Gastrocnemius medialis (tissue), 4 donors: ENCODE data around the gene CPNE2. TPM values are rescaled to one million over a fixed set of nuclear protein-coding genes. Genes with fewer than 3 reads are reported as not detected.

Experiments
- ATAC-seq, 2 donors: fragments of 150-250 bp; one replicate each; pipeline ENCODE4 v1.9.1; 2016
- DNase-seq, 2 donors: peaks; one replicate each; pipeline ENCODE4 v3.0.0-alpha.2; 2019
- H3K27ac ChIP-seq, 4 donors: fragments of 200-600 bp; sonication (generic); 1 replicate in 1 of 4; 2 replicates in 3 of 4; pipeline ENCODE4 v1.5.1; 2016 to 2018; ENCODE audit warnings: mild to moderate bottlenecking in 2 of 4, moderate library complexity in 1 of 4
- H3K27me3 ChIP-seq, 3 donors: fragments of 200-600 bp; sonication (generic) in 2 of 3; 1 replicate in 1 of 3; 2 replicates in 2 of 3; pipeline versions ENCODE4 v1.5.1 to v1.6.0; 2016 to 2019; ENCODE audit warnings: mild to moderate bottlenecking in 1 of 3, moderate library complexity in 1 of 3
- H3K36me3 ChIP-seq, 2 donors: fragments of 200-600 bp; sonication (generic) in 1 of 2; one replicate each; pipeline ENCODE4 v1.5.1; 2017 to 2018
- H3K4me1 ChIP-seq, 2 donors: fragments of 200-600 bp; sonication (generic) in 1 of 2; one replicate each; pipeline ENCODE4 v1.5.1; 2016 to 2017; ENCODE audit warnings: mild to moderate bottlenecking in 2 of 2
- H3K4me3 ChIP-seq, 4 donors: fragments of 200-600 bp; sonication (generic) in 3 of 4; 1 replicate in 1 of 4; 2 replicates in 3 of 4; pipeline ENCODE4 v1.5.1; 2016 to 2019; ENCODE audit warnings: mild to moderate bottlenecking in 2 of 4
- H3K9me3 ChIP-seq, 3 donors: fragments of 200-600 bp; sonication (generic) in 2 of 3; 1 replicate in 1 of 3; 2 replicates in 2 of 3; pipeline ENCODE4 v1.5.1; 2016 to 2019
- POLR2A ChIP-seq, 2 donors: fragments of 450-650 bp; IDR thresholded peaks; one replicate each; pipeline ENCODE4 v1.6.1; 2017; ENCODE audit warnings: antibody characterized with exemption in 2 of 2, mild to moderate bottlenecking in 2 of 2, moderate library complexity in 2 of 2
- in situ Hi-C, 4 donors: fragments of 200-750 bp; cut with MboI; loops; one replicate each; pipeline versions ENCODE4 v1.15.0 to v1.8.0; 2017; ENCODE audit warnings: low sequenced_read_pairs in 4 of 4
- intact Hi-C: fragments of 100-400 bp; cut with DNase I; formaldehyde crosslinking; loops from one replicate; pipeline ENCODE4 v1.15.1; 2023; ENCODE audit warnings: low total_unique reads
- total RNA-seq, 4 donors: library from RNA; depleted of rRNA; stranded (reverse); fragments of >200 nt; gene quantifications; one replicate each; pipeline versions ENCODE4 v1.1.0 to v1.2.3, GENCODE V29; 2016
- TF ChIP-seq, protein P1 (sequence below), 5 experiments: fragments of 450-650 bp in 3 of 5; fragments of 200-600 bp in 2 of 5; sonication (generic) in 2 of 5; IDR thresholded peaks in 4 of 5; conservative IDR thresholded peaks in 1 of 5; 1 replicate in 4 of 5; 2 replicates in 1 of 5; pipeline ENCODE4 v1.5.1; 2016 to 2019; ENCODE audit warnings: antibody characterized with exemption in 5 of 5, mild to moderate bottlenecking in 3 of 5, moderate library complexity in 3 of 5

Gene CPNE2
- total RNA-seq, 4 donors from 2014 or later, result 11.7 to 20.0 (median 17.2) TPM

DNA sequence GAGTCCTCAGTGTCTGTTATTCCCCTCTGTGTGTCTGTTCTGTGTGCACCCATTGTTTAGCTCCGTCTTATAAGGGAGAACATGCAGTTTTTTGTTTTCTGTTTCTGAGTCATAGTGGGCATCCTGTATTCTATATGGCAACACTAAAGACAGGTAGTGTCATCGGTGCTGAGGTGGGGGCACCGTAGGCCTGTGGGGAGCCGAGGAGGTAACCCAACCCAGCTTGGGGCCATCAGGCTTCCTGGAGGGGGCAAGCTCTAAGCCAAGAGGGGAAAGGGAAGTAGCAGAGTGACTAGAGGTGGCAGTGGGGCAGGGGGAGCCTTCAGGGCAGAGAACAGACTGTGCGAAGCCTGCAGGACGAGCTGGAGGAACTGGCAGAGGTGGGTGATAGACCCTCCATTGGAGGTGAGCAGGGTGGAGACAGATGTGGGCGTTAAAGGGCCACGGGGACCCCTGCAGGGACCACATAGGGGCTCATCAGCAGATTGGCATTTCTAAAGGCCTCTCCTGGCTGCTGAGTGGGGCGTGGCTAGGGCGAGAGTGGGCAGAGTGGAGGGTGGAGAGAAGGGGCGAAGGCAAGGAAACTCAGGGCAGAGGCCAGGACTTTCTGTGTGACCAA lies 36.5 kb downstream of the CPNE2 start:
- intact Hi-C loops (no loop called here), in situ Hi-C loops (no loop called here)
- Histone ChIP-seq H3K27ac (no peak overlapping the region), H3K4me1 (no peaks in the 10 kb centered on the region), H3K4me3 (no peak overlapping the region), H3K27me3 (no peaks in the 10 kb centered on the region), H3K9me3 (no peaks in the 10 kb centered on the region), H3K36me3 (peaks cover 0 to 5% of the 10 kb centered on the region in 2 donors)
- DNase-seq (no peak), ATAC-seq (no peak)
- TF ChIP-seq, protein P1, sequence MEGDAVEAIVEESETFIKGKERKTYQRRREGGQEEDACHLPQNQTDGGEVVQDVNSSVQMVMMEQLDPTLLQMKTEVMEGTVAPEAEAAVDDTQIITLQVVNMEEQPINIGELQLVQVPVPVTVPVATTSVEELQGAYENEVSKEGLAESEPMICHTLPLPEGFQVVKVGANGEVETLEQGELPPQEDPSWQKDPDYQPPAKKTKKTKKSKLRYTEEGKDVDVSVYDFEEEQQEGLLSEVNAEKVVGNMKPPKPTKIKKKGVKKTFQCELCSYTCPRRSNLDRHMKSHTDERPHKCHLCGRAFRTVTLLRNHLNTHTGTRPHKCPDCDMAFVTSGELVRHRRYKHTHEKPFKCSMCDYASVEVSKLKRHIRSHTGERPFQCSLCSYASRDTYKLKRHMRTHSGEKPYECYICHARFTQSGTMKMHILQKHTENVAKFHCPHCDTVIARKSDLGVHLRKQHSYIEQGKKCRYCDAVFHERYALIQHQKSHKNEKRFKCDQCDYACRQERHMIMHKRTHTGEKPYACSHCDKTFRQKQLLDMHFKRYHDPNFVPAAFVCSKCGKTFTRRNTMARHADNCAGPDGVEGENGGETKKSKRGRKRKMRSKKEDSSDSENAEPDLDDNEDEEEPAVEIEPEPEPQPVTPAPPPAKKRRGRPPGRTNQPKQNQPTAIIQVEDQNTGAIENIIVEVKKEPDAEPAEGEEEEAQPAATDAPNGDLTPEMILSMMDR (IDR thresholded peaks at IDR 0.05 in 4 of 5, conservative IDR thresholded peaks at IDR 0.05 in 1 of 5), result no peak
- TF ChIP-seq POLR2A (IDR thresholded peaks at IDR 0.05), result no peak

DNA sequence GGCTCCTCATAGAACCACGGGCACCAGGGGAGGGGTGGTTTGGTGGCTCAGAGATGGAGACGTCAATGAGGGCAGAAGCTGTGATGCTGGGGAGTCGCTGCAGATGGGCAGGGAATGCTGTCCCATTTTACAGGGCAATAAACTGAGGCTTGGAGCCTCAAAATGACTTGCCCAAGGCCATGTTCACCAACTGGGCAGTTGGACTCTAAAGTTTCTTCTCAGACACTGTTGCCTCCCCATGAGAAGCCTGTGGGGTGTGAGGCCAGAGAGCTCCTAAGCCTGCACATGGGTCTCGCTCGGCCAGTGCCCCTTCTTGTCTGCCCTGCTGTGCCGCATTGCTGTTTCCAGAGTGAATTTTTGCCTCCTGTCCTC lies 38.6 kb downstream of the CPNE2 start:
- H3K36me3 ChIP-seq, result peaks cover 0 to 5% of the 10 kb centered on the region in 2 donors
- DNase-seq (no peak), ATAC-seq (no peak)
- no peaks in the 10 kb centered on the region for H3K27me3 ChIP-seq
- no peaks in the 10 kb centered on the region for H3K9me3 ChIP-seq
- H3K27ac ChIP-seq, result no peak overlapping the region
- H3K4me1 ChIP-seq, result no peaks in the 10 kb centered on the region
- no peak for TF ChIP-seq POLR2A (IDR thresholded peaks at IDR 0.05)
- TF ChIP-seq, protein P1 (IDR thresholded peaks at IDR 0.05 in 4 of 5, conservative IDR thresholded peaks at IDR 0.05 in 1 of 5), result no peak
- intact Hi-C loops (no loop called here), in situ Hi-C loops (no loop called here)
- H3K4me3 ChIP-seq, result no peak overlapping the region

DNA sequence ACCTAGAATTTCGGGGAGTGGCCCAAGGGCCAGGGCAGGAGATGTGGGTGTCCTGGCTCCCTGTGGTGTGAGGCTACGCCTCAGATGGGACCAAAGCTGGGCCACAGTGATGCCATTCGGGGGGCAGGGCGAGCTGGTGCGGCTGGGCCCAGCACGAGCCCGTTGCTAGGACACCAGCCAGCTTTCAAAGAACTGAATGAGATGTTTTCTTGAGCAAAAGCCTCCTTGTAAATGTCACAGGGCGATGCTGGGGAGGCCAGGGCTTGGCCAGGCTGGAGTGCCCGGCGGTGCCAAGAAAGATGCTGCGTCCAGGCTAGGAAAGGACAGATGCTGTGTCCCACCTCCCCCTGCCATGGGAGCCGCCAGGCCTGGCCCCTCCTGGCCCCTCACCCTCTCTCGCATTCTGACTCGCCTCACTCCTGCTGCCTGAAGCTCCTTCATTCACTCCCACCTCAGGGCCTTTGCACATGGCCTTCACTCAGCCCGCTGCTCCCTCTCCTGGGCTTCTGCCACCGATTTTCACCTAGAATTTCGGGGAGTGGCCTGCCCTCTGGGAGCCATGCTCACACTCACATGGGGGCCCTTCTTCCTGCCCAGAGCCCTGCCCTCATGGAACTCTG lies 39.1 kb downstream of the CPNE2 start:
- ATAC-seq (no peak), DNase-seq (no peak)
- in situ Hi-C loops, result no loop called here
- intact Hi-C loops, result no loop called here
- H3K4me3 ChIP-seq, result no peak overlapping the region
- H3K27ac ChIP-seq, result no peak overlapping the region
- H3K9me3 ChIP-seq, result no peaks in the 10 kb centered on the region
- H3K36me3 ChIP-seq, result peaks cover 0 to 5% of the 10 kb centered on the region in 2 donors
- no peaks in the 10 kb centered on the region for H3K27me3 ChIP-seq
- no peak for TF ChIP-seq POLR2A (IDR thresholded peaks at IDR 0.05)
- TF ChIP-seq, protein P1 (IDR thresholded peaks at IDR 0.05 in 4 of 5, conservative IDR thresholded peaks at IDR 0.05 in 1 of 5), result no peak
- H3K4me1 ChIP-seq, result no peaks in the 10 kb centered on the region

DNA sequence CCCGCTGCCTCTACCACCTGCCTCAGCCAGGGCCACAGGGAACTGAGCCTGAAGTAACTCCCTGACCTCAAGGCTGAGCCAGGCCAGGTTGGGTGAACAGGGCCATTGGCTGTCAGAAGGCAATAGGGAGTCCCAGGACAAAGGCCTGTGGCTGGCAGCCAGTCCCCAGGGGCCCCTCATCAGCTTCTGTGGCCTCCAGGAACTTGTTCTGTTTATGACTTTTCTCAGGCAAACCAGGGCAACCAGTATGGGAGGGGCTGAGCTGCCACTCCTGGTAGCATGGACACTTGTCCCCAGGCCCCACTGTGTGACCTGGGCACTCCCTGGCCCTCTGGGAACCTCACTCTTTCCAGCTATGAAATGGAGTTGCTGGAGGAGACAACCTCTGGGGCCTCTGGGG lies 40.1 kb downstream of the CPNE2 start:
- Histone ChIP-seq H3K27me3 (no peaks in the 10 kb centered on the region), H3K36me3 (peaks cover 0 to 5% of the 10 kb centered on the region in 2 donors), H3K4me1 (no peaks in the 10 kb centered on the region), H3K9me3 (no peaks in the 10 kb centered on the region), H3K4me3 (no peak overlapping the region), H3K27ac (no peak overlapping the region)
- no peak for DNase-seq
- in situ Hi-C loops (no loop called here), intact Hi-C loops (no loop called here)
- no peak for TF ChIP-seq POLR2A (IDR thresholded peaks at IDR 0.05)
- ATAC-seq, result no peak

DNA sequence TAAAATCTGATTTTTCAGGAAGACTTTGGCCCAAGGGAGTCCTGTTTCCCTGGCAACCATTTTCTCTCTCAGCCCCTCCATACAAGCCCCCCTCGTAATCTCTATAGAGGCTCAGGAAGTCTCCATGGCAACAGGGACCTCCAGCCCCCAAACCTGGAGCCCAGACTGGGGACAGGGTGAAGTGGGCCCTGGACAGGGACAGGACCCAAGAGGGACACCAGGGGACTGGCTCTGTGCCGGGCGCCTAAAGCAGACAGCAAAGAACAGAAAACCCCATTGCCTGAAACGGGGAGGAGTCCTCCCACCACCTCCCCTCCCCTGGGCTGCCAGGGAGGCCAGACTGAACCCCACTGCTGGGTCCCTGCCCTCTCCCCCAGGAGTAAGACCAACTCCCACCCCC lies 40.6 kb downstream of the CPNE2 start:
- TF ChIP-seq, protein P1 (IDR thresholded peaks at IDR 0.05 in 4 of 5, conservative IDR thresholded peaks at IDR 0.05 in 1 of 5), result no peak
- no peak for TF ChIP-seq POLR2A (IDR thresholded peaks at IDR 0.05)
- peaks cover 0 to 5% of the 10 kb centered on the region in 2 donors for H3K36me3 ChIP-seq
- no peaks in the 10 kb centered on the region for H3K27me3 ChIP-seq
- no peak for DNase-seq
- H3K4me3 ChIP-seq, result no peak overlapping the region
- intact Hi-C loops (no loop called here), in situ Hi-C loops (no loop called here)
- ATAC-seq, result no peak
- no peak overlapping the region for H3K27ac ChIP-seq
- H3K9me3 ChIP-seq, result no peaks in the 10 kb centered on the region
- no peaks in the 10 kb centered on the region for H3K4me1 ChIP-seq
